ENCODE results near the gene HADH.

GRCh38 chr4:108078024-108078733, 88.5 kb downstream of the HADH start:
- TF ChIP-seq POLR2AphosphoS5 (IDR thresholded peaks at IDR 0.05; ENCODE audit: low read depth, low read length) (no peak), REST (IDR thresholded peaks at IDR 0.05; ENCODE audit: insufficient read depth in 1 of 2, low read depth in 2 of 2, low read length in 2 of 2) (no peak)
